GOT3 (cell line): ENCODE results near the gene MRPS17.
A peak's percentile ranks its signal among the peaks of the same experiment; 100 is the strongest.
"Not testable (repeated sequence)": the region's sequence is repeated elsewhere in the genome, so short reads cannot be mapped to it uniquely, and the experiment has no call there.

Experiments
- DNase-seq: peaks from one replicate; lab custom pipeline; 2025; ENCODE audit warnings: mixed read lengths; lab: John Stamatoyannopoulos, UW

Gene MRPS17

DNA sequence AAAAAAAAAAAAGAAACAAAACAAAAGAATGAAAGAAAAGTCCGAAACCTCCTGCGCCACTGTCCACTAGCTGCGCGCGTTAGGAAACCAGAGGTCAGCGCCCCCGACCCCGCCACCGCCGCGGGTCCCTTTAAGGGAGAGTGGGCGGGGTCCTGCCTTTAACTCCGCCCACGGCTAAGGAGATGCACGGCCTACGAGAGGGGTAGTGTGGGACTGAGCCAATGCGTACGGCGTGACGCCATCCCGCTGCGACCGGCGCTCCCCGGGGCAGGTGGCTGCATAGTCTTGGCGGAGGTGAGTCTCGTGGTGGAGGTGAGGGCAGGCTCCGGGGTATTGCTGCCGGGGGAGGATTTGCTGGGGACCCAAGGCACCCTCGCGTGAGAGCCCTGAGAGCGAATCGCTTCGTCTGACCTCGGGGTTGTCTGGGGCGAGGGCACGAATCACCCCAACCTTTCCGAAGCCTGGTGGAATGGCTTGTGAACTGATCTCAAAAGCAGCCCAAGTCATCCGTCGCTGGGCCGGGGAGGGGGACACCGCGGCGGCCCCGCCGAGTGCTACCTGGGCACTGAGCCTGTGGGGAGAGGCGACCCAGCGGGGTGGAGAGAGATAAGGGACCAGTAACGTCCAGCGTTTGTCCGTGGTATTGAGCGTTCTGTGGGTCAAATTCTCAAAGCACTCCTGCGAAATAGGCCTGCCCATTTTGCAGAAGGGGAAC, at the start of gene MRPS17:
Gene MRPS17, plus strand, starts transcription at position 241 of the 715 bp plus-strand sequence. CDS start 1,319 bp downstream, outside the sequence.
- peak; percentile 73 for DNase-seq

GRCh38 chr7:55903985-55904759, 47.5 kb upstream of the MRPS17 start:
- no peak for DNase-seq

- DNase-seq: no peak
Measured at GRCh38 chr7:55912748-55913158, 38.9 kb upstream of the MRPS17 start.

DNA sequence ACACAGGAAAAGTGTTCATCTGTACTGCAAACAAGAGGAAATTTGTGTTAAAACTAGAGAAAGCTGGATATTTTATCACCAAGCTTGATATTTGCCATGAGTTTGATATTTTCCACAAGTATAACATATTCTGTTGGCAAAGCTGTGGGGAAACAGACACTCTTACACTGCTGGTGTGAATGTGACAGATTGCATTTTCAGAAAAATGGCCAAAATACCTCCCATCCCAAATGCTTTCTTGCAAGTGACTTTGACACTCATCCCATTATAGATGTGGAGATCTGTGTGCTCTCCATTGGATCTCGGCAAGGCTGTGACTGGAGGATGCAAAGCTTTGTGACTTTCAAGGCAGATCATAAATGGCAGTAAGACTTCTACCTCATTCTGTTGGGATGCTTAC, 33.9 kb upstream of the MRPS17 start:
- no peak for DNase-seq

- DNase-seq: no peak
Measured at GRCh38 chr7:55928006-55928767, 23.5 kb upstream of the MRPS17 start.

DNA sequence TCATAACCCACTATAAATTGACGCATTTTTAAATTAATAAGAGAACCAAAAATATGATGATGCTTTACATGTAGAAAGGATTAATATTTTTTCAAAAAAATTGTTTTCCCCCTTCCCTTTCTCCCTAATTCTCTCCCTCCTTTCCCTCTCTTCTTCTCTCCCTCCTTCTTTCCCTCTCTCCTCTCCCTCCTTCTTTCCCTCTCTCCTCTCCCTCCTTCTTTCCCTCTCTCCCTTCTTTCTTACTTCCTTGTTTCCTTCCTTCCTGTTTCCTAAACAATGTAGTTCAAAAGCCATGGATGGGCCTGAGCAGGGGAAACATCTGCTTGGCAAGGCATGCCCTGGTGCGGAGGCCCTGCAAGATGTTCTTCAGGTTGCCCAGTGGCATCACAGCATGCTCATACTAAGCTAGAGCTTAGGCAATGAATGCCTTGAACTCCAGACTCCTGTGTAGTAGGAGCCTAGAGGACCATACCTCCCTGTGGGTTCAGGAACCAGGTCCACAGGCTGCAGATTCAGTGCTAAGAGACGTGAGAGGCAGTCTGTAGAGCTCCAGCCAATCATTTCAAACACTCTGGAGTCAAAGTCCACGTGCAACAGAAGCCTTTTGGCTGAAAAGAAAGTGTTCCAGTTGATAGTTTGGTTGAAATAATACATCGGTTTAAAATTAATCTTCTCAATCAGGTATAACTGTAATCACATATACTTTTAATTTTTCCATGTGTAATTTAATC, 20.1 kb upstream of the MRPS17 start:
- no peak for DNase-seq

- no peak for DNase-seq
Measured at GRCh38 chr7:55939514-55940123, 12.1 kb upstream of the MRPS17 start.

GRCh38 chr7:55946545-55946944, 5.1 kb upstream of the MRPS17 start:
- DNase-seq: no peak

- not testable (repeated sequence) for DNase-seq
Measured at GRCh38 chr7:55952352-55952671, 635 bp downstream of the MRPS17 start.

DNA sequence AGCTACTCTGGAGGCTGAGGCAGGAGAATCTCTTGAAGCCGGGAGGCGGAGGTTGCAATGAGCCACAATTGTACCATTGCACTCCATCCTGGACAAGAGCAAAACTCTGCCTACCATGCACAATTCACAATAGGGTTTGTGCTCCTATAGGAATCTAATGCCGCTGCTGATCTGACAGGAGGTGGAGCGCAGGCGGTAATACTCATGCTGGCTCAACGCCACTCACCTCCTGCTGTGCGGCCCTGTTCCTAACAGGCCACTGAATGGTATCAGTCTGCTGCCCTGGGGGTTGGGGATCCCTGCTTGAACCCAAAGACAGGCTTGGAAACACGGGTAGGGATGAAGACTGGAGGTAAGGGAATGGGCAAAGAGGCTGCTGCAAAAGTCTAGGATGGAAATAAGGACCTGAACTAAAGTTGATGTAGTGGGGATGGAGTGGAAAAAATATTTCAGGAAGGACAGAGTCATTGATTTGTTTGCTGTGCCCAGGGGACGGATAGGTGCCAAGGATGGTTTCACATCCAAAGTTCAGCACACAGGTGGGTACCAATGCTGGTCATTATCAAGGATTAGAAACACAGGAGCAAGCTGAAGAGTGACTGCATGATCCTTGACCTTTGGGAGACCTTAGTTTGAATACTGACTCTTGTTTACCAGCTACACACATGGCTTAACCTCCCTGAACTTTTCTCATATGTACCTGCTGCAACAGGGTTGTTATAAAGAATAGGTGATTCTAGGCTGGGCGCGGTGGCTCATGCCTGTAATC, 2.2 kb downstream of the MRPS17 start:
- DNase-seq: no peak

GRCh38 chr7:55957190-55957589, 5.5 kb downstream of the MRPS17 start:
- no peak for DNase-seq

GRCh38 chr7:55962014-55962413, 10.3 kb downstream of the MRPS17 start:
- no peak for DNase-seq

- DNase-seq: no peak
Measured at GRCh38 chr7:55963584-55964168, 12.0 kb downstream of the MRPS17 start.

DNA sequence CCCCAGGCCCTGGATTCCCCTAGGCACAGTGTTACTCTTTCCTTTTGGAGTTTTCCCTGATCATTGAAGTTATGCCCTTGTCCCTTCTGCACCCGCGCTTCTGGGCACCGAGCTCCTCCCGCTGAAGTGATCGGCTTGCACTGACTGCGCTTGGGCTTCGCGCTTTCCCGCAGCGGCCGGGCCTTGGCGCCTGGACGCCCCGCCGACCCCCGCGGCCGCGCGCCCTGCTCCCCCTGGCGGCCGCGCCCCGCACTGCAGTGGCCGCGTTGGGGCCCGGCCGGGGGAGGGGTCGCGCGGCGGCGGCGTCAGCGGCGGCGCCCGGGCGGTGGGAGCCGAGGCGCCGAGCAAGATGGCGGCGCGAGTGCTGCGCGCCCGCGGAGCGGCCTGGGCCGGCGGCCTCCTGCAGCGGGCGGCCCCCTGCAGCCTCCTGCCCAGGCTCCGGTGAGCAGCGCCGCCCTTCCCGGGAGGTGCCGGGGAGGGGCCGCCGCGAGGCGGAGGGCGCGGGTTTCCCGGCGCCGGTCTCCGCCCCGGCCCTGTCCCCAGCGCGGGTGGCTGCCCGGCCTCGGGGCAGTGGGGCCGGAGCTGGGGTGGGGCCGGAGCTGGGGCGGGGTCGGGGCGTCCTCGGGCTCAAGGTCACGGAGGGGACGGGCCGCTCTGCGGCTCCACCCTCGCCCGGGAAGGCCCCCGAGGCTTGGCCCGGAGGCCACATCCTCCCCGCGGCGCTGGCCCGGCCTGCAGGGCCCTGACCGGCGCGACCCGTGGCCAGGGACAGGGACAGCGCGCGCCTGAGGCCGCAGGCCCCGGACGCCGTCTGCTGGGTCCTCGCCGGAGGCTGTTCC, 12.8 kb downstream of the MRPS17 start, which contains the start of gene NIPSNAP2:
Gene NIPSNAP2, plus strand, starts transcription at position 325 of the 839 bp plus-strand sequence. Its CDS starts 25 bp downstream, at position 350.
- peak; percentile 77 for DNase-seq

DNA sequence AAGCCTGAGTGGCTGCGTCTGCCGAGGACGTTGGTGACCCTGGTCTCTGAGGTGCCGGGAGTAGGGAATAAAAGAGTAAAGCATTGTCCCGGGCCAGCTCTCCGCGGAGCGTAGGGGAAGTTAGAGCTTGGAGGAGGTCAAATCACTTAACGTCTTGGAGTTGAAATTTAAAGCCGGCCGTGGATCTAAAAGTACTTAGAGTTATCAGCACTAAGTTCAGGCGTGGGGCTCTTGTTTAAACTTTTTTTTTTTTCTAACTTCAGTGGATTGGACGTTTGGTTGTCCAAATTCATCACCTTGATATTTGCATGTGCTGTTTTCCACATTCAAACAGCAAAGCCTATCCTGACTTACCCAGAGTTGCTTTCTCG, 13.4 kb downstream of the MRPS17 start:
- DNase-seq: no peak

DNA sequence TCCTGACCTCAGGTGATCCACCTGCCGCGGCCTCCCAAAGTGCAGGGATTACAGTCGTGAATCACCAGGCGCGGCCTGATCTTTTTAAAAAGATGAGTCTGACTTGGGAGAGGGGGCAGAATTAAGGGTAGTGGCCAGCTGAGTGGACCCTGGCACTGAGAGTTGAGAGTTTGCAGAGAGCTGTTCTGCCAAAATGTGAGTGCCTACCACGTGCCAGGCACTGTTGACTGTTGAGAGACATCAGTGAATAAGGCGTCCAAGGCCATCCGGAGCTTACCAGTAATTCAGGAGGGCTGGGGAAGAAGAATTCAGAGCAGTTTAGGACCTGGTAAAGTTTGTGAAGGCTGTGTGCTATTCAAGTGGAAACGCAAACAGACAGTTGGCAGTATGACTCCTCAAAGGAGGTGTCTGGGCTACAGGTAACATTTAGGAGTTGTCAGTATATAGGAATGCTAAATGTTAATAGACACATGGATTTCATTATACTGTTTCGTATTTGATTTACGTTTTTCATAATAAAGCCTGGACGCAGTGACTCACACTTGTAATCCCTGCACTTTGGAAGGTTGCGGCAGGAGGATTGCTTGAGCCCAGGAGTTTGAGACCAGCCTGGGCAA, 14.2 kb downstream of the MRPS17 start:
- no peak for DNase-seq

GRCh38 chr7:55966851-55967250, 15.2 kb downstream of the MRPS17 start:
- DNase-seq: no peak

GRCh38 chr7:55969391-55969790, 17.7 kb downstream of the MRPS17 start:
- DNase-seq: no peak

DNA sequence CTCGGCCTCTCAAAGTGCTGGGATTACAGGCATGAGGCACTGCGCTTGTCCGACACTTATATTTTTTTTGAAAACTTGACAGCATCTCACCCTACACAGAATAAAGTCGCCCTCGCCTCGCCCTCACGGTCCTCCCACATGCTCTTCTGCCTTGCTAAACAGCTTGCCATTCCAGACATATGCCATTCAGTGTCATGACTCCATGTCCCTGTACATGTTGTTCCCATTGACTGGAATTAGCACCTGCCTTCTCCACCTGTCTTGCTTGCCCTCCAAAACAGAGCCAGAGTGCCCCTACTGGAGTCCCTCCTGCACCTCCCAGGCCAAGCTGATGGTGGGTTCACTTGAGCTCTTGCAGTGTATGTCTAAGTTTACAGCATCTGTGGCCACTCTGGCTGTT, 18.9 kb downstream of the MRPS17 start:
- DNase-seq: no peak
